Stimulated activated CD8-positive, alpha-beta memory T cell treated with anti-CD3 and anti-CD28 coated beads, Interleukin-4, amount 100 ng/mL, for 48 hours (primary cell): ENCODE measurements around the gene SMIM30.
"Not testable (repeated sequence)": the region's sequence is repeated elsewhere in the genome, so short reads cannot be mapped to it uniquely, and the experiment has no call there.

Experiments
- DNase-seq: peaks from one replicate; pipeline ENCODE4 v3.0.0-alpha.2; 2020

Gene SMIM30, protein sequence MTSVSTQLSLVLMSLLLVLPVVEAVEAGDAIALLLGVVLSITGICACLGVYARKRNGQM

DNA sequence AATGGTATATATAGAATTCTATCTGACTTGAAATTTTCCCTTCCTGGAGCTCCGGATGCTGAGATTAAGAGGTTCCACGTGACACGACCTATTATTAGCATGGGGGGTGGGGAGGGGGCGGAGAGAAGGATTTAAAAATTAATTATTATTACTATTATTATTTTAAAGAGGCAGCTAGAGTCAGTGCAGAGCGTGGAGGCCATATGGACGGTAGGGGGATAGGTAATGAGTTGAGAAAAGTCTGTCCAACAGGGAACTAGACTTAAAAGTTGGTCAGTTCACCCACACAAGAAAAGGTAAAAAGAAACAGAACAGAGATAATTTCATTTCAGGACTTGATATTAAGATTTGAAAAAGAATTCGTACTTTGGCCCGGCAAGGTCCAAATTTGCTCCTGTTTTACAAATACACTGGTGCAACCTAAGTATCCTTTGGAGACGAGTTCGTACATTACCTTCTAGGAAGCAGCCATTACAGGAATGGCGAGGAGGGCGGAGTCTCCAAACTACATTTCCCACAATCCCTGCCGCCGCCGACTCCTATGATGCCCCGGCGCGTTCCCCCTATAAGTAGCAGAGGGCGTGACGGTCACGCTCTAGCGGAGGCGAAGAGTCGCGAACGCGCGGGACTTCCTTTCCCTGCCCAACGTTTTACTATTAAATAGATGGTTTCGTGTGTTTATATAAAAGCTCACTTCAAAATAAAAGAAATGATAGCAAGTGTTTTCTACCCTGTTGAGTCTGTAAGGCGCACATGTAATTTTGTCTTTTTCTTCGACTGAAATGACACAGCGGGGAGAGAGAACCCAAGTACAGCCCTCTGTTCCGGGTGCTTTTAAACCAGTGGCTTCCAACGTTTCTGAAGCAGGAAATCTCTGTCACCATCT lies at the start of gene SMIM30:
Gene SMIM30 (minus strand): TSS at position 481 of the 886 bp plus-strand sequence. CDS start 976 bp downstream, outside the sequence.
- peak; percentile 89 for DNase-seq

DNA sequence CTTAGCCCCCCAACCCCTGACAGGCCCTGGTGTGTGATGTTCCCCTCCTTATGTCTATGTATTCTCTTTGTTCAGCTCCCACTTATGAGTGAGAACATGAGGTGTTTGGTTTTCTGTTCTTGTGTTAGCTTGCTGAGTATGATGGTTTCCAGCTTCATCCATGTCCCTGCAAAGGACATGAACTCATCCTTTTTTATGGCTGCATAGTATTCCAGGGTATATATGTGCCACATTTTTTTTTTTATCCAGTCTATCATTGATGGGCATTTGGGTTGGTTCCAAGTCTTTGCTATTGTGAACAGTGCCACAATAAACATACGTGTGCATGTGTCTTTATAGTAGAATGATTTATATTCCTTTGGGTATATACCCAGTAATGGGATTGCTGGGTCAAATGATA lies 47.8 kb upstream of the SMIM30 start:
- not testable (repeated sequence) for DNase-seq

DNA sequence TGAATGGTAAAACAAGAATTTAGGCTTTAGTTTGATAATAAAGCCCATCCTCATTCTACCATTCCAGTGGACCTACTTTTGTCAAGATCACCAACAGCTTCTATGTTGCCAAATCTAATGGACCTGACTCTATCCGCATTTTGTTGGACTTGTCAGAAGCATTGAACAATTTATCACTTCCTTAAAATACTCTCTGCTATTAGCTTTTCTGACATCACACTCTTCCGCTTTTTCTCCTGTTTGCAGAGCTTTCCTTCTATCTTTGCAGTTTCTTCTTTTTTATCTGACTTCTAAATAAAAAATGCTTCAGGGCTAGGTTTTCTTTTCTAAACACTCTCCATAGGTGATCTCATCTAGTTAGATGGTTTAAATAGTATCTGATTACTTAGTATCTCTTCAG lies 42.7 kb upstream of the SMIM30 start:
- no peak for DNase-seq

DNA sequence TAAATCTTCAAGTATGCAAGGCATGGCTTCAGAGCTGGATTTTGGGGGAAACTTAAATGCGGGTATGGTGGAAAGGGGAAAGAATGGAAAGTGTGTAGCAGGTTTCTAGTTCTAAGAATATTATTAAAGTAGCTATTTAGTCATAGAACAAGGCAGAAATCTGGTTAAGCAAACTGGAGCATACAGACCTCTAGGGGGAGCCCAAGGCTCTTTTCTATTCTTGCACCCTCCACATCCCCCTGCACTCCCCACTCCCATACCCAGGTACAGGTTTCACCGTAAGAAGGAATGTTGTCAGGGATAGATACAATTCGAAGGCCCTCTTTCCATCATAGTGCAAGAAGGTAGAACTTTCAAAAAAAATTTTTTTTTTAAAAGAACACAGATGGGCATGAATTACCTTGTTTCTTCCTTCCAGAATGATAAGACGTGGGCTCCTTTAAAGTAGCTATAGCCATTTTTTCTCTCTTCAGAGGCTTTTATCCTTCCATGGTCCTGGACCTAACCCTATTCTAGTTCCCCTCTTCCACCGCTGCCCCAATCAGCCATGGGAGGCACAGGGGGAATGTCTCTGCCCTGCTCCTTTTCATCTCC lies 41.5 kb upstream of the SMIM30 start:
- DNase-seq = no peak

DNA sequence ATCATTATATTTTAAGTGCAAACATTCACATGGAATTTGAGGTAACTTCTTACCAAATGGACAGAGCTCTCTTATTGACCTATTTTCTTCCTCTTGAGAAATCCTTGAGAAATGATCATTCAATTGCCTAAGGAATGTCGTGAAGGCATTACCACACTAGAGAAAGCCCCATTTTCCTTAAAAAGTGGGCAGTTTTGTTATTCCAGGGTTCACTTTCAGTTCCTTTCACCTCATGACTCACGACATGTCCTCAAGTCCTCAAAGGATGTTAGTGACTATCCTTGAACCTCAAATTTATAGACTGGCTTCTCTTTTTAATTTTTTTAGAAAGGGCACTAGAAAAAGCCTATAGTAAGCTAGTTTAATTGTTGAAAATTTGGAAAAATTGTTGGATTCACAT lies 40.4 kb upstream of the SMIM30 start:
- no peak for DNase-seq

DNA sequence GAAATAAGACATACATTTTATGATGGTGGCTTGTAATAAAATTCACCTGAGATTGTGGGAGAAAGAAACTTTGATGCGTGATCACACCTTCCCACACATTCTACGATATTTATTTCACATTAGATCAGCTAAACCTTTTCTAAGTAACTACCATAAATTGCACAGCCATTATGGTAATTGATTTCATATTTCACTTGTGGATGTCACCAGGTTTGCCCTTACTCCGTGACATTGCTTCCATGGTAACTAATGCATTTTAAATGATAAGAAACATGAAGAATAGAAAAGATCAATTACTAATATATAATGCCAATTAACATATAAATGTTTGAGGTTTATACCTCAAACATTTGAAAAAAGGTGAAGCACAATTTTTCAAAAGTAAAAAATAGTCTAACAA lies 35.8 kb upstream of the SMIM30 start:
- DNase-seq = no peak

DNA sequence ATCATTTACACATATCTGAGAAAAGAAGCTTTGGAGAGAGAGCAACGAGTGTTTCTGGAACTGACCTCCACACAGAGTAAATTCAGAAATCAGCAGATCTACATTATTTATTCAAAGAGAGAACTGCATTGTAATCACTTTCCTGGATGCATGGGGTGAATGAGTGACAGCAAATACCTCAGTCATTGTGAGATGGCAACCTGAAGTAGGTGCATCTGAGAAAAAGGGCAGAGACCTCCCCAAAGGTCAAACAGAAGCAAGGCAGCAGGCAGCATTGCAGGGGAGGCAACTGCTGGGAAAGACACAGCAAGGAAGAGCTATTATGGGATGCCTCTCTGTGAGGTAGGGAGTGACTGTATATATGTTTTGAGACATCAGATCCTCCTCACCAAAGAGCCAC lies 26.5 kb upstream of the SMIM30 start:
- no peak for DNase-seq

DNA sequence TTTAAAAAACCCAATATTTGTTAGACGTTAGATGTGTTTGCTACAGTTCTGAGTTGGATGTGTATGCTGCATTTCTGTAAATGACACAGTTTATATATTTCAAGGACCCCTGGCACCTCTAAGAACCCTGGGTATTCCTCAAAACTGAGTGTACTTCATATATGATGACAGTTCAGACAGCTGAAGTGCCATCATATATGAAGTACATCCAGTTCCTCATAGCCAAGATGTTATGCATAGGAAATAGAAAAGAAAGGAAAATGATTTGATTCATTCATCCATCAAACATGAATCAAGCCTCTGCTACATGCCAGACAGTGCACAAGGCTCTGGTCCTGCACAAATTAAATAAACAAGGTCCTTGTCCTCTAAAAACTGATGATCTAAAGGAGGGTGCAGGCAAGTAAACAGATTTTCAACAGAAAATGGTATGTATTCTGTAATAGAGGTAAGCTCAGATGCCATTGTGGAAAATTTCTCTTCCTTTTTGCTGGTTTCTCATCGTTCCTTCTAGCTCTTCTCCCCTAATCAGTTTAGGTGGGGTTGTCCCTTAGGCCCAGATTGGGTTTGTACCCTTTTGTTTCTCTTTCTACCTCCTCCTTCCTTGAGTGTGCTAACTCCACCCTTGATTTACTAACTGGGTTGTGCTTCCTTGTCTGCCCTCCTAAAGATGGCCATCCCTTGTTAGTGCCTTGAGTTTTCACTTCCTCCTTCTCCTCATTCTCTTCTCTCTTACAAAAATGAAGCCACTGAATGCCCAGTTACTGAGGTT lies 25.3 kb upstream of the SMIM30 start:
- no peak for DNase-seq

GRCh38 chr7:113142385-113143119 lies 24.2 kb upstream of the SMIM30 start:
- no peak for DNase-seq

- DNase-seq = no peak
Observed at GRCh38 chr7:113141803-113142202, 23.4 kb upstream of the SMIM30 start.

- DNase-seq = no peak
Observed at GRCh38 chr7:113140956-113141355, 22.6 kb upstream of the SMIM30 start.

DNA sequence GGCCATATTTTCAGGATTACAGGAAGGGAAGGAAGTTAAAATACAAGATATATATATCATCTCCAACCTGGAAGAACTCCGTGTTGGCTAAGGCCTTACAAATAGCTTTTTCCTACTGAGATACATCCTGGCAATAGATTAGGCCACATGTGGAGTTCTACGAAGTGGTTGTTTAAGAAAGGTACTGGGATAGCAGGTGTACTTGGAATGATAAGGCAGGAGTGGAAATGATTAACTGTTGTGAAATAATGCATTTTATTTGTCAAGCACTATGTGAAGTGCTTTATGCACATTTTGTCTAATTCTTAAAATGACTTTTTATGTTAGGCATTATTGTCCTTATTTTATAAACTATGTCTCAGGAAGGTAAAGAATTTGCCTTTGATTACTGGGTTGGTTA lies 18.9 kb upstream of the SMIM30 start:
- DNase-seq = no peak

- no peak for DNase-seq
Observed at GRCh38 chr7:113134025-113134424, 15.7 kb upstream of the SMIM30 start.

- DNase-seq = no peak
Observed at GRCh38 chr7:113131367-113131766, 13.0 kb upstream of the SMIM30 start.

DNA sequence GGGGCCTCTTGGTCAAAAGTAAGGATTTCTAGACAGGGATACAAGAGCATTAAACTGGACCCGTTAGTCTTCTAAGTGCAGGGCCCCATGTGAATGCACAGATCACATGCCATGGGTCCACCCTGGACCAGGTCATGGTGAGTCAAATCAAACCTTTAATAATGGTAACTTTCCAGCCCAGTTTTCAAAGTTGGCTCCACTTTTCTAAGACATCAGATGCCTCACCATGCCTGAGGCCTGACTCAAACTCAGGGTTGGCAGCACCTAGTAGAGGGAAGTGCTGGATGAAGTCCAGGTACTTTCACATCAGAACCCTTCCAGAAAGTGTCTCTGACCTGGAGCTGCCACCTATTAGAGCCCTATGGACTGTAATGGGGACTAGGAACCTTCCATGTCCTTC lies 9.7 kb upstream of the SMIM30 start:
- no peak for DNase-seq

DNA sequence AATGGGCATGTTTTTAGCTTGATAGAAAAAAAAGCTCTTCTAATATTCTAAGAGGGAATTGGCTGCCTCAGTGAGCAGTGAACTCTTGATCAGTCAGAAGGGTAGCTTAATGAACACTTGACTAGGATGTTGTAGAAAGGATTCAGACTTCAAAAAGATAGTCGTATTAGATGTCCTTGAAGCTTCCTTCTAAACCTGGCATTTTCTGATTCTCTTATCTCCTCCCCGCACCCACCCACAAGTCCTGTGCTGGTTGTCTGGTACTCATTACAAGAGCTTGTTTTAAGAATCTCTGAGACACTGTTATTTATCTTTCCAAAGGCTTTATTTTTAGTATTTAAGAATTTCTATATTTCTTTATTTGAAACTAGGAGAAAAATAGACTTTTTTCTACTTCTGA lies 7.4 kb upstream of the SMIM30 start:
- no peak for DNase-seq

- DNase-seq = no peak
Observed at GRCh38 chr7:113122744-113123143, 4.4 kb upstream of the SMIM30 start.

- no peak for DNase-seq
Observed at GRCh38 chr7:113120647-113121046, 2.3 kb upstream of the SMIM30 start.

- no peak for DNase-seq
Observed at GRCh38 chr7:113119429-113119828, 1.1 kb upstream of the SMIM30 start.

GRCh38 chr7:113117374-113117774 lies 980 bp downstream of the SMIM30 start:
- DNase-seq = peak; percentile 26

- DNase-seq = no peak
Observed at GRCh38 chr7:113113912-113114311, 4.4 kb downstream of the SMIM30 start.

- DNase-seq = no peak
Observed at GRCh38 chr7:113109718-113110117, 8.6 kb downstream of the SMIM30 start.

- no peak for DNase-seq
Observed at GRCh38 chr7:113100121-113100603, 18.2 kb downstream of the SMIM30 start.
